Activated naive CD4-positive, alpha-beta T cell treated with anti-CD3 and anti-CD28 coated beads, Interleukin-2, amount 10 ng/mL, durations not matched to agents 7 days and 5 days (primary cell): ENCODE measurements around the gene UNC13B.

ENCODE experiments used
- CTCF ChIA-PET: fragments of 350-600 bp; sonication (Branson Sonifier 250); formaldehyde crosslinking; loops from one replicate; lab custom pipeline; 2021; ENCODE audit warnings: antibody characterized with exemption; lab: Charles Lee
- DNase-seq: peaks from one replicate; pipeline ENCODE4 v3.0.0-alpha.2; 2020
- H3K27ac Mint-ChIP-seq: one replicate; pipeline ENCODE4 v1.8.0; 2021; ENCODE audit warnings: mild to moderate bottlenecking, moderate library complexity, mixed read lengths
- H3K27me3 Mint-ChIP-seq: one replicate; pipeline ENCODE4 v1.8.0; 2021; ENCODE audit warnings: mild to moderate bottlenecking, mixed read lengths
- H3K36me3 Mint-ChIP-seq: one replicate; pipeline ENCODE4 v1.8.0; 2021; ENCODE audit warnings: mixed read lengths
- H3K4me1 Mint-ChIP-seq: one replicate; pipeline ENCODE4 v1.8.0; 2021; ENCODE audit warnings: mixed read lengths
- H3K4me3 Mint-ChIP-seq: one replicate; pipeline ENCODE4 v1.8.0; 2021; ENCODE audit warnings: mild to moderate bottlenecking, moderate library complexity, mixed read lengths
- H3K9me3 Mint-ChIP-seq: one replicate; pipeline ENCODE4 v1.8.0; 2021; ENCODE audit warnings: mixed read lengths

Gene UNC13B

DNA sequence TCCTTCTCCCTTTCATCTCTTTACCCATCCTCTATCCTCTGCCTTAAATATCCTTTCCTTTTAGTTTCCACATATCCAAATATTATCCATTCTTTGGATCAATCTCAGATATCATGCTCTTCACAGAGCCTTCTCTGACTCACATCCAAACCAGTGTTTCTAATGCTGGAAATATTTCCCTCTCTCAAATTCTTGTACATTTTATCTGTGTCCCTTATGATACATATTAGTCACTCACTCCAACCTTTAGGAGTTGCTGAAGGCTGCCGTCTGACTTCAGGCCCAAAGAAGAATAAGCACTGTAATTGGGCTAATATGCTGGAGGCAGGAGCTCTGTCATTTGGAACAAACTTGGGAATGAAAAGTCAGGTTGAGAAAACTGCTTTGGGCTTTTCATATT is 171.7 kb downstream of the UNC13B start:
- no peaks in the 10 kb centered on the region for H3K36me3 Mint-ChIP-seq
- no peaks in the 10 kb centered on the region for H3K4me1 Mint-ChIP-seq
- no peaks in the 10 kb centered on the region for H3K9me3 Mint-ChIP-seq
- CTCF ChIA-PET = no interaction called here
- H3K27ac Mint-ChIP-seq = no peak overlapping the region
- no peak for DNase-seq
- peaks cover 2% of the 10 kb centered on the region for H3K27me3 Mint-ChIP-seq
- no peak overlapping the region for H3K4me3 Mint-ChIP-seq

GRCh38 chr9:35335164-35335563 is 173.4 kb downstream of the UNC13B start:
- CTCF ChIA-PET = no interaction called here
- Mint-ChIP-seq H3K27ac (no peak overlapping the region), H3K4me1 (no peaks in the 10 kb centered on the region), H3K4me3 (no peak overlapping the region), H3K27me3 (no peaks in the 10 kb centered on the region), H3K36me3 (no peaks in the 10 kb centered on the region), H3K9me3 (no peaks in the 10 kb centered on the region)
- DNase-seq = no peak

GRCh38 chr9:35338086-35338485 is 176.3 kb downstream of the UNC13B start:
- CTCF ChIA-PET = no interaction called here
- peaks cover 5% of the 10 kb centered on the region for H3K27me3 Mint-ChIP-seq
- DNase-seq = no peak
- H3K4me3 Mint-ChIP-seq = no peak overlapping the region
- no peaks in the 10 kb centered on the region for H3K4me1 Mint-ChIP-seq
- no peaks in the 10 kb centered on the region for H3K9me3 Mint-ChIP-seq
- no peak overlapping the region for H3K27ac Mint-ChIP-seq
- H3K36me3 Mint-ChIP-seq = no peaks in the 10 kb centered on the region

DNA sequence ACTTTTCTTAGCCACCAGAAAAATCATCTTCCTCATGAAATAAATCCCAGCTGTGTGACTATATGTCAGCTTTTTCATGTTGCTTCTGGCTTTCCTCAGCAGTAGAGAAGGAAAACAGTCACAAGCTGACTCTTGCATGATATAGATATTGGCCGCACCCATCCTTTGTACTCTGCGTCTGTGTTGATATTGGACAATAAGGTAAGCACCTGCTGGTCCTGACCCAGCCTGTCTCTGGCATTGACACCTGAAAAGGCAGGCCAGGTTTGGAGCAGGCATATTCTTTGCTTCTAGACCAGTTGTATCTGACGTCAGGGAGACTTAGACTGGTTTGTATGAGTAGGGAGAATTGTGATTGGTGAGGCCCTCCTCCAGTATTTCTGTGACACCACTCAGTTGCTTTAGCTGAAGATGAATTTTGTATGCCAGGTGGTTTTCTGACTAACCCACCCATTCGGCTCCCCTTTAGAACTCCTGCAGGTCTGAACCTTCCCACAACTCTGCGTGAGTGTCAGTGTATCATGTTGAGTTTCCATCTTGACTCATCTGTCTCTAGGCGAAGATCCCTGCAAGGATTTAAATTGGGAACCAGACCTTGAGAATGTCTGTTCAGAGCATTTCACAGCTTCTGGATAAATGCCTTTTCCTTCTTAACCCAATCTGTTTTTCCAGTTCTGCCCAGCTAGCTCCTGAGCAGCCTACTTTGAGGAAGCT is 176.9 kb downstream of the UNC13B start:
- peaks cover 9% of the 10 kb centered on the region for H3K27me3 Mint-ChIP-seq
- H3K9me3 Mint-ChIP-seq = no peaks in the 10 kb centered on the region
- H3K27ac Mint-ChIP-seq = no peak overlapping the region
- no peak overlapping the region for H3K4me3 Mint-ChIP-seq
- no peaks in the 10 kb centered on the region for H3K36me3 Mint-ChIP-seq
- CTCF ChIA-PET = no interaction called here
- DNase-seq = no peak
- H3K4me1 Mint-ChIP-seq = no peaks in the 10 kb centered on the region

DNA sequence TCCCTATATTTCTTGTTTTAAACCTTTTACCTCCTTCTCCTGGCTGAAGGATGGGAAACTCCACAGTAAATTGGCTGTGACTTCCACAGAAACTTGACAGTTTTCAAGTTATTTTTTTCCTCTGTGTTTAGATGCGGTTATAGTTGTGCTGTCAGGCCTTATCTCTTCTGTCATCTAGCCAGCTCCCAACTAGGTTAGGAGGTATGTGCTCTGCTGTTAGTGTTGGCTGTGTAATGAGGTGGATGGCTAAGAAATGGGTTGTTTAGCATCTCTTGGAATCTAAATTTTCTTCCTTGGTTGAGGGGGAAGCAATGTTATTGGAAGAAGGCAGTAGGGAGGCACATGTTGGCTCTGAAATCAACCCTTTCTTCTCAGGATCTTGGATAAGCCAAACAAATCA is 178.2 kb downstream of the UNC13B start:
- Mint-ChIP-seq H3K4me1 (no peaks in the 10 kb centered on the region), H3K27me3 (peaks cover 9% of the 10 kb centered on the region), H3K27ac (no peak overlapping the region), H3K9me3 (no peaks in the 10 kb centered on the region), H3K4me3 (no peak overlapping the region), H3K36me3 (no peaks in the 10 kb centered on the region)
- CTCF ChIA-PET = interaction anchor here (0.7 kb wide), 1 partner anchor 29 kb away, joined by 3 read pairs; no protein-coding TSS in a partner anchor
- no peak for DNase-seq

DNA sequence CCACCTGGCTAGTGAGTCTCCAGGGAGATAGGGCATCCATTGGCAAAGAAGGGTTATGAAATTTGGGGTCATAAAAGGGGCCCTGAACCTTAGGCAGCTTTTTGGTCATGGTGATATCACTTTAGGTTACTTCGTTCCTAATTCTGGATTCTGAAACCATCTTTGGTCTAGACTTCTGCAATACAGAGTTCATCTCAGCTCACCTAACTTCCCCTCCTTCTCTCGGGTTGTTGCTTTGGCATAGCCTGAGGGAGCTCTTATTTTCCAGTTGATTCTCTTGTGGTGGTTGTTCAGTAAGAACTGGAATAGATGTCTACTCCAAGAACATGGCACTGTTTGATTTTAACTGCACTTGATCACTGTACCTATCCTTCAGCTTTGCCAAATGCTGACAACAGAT is 179.2 kb downstream of the UNC13B start:
- no peak for DNase-seq
- CTCF ChIA-PET = no interaction called here
- Mint-ChIP-seq H3K27me3 (peaks cover 9% of the 10 kb centered on the region), H3K27ac (no peak overlapping the region), H3K4me3 (no peak overlapping the region), H3K4me1 (no peaks in the 10 kb centered on the region), H3K9me3 (no peaks in the 10 kb centered on the region), H3K36me3 (no peaks in the 10 kb centered on the region)

DNA sequence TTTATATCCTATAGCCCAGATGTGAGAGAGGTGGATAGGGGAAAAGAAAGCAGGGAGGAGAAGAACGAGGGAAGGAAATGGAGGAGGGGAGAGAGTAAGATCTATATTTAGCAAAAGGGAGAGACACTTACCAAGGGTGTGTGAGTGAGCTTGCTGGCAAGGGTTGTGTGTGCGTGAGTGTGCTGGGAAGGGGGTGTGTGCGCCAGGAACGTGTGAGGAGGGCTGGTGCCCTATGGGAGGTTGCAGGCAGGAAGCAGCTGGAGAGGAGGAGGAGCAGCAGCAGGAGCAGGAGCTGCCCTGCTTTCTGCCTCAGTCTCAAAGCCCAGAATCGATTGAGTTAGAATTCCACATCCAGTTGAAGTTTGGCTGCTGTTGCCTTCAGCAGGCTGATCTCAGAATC is 179.8 kb downstream of the UNC13B start:
- Mint-ChIP-seq H3K4me1 (no peaks in the 10 kb centered on the region), H3K36me3 (no peaks in the 10 kb centered on the region), H3K27ac (no peak overlapping the region), H3K4me3 (no peak overlapping the region), H3K9me3 (no peaks in the 10 kb centered on the region), H3K27me3 (peaks cover 9% of the 10 kb centered on the region)
- CTCF ChIA-PET = no interaction called here
- DNase-seq = no peak

GRCh38 chr9:35342221-35342958 is 180.6 kb downstream of the UNC13B start:
- H3K9me3 Mint-ChIP-seq = no peaks in the 10 kb centered on the region
- peaks cover 9% of the 10 kb centered on the region for H3K27me3 Mint-ChIP-seq
- DNase-seq = no peak
- CTCF ChIA-PET = no interaction called here
- H3K4me3 Mint-ChIP-seq = no peak overlapping the region
- H3K27ac Mint-ChIP-seq = no peak overlapping the region
- no peaks in the 10 kb centered on the region for H3K36me3 Mint-ChIP-seq
- no peaks in the 10 kb centered on the region for H3K4me1 Mint-ChIP-seq

DNA sequence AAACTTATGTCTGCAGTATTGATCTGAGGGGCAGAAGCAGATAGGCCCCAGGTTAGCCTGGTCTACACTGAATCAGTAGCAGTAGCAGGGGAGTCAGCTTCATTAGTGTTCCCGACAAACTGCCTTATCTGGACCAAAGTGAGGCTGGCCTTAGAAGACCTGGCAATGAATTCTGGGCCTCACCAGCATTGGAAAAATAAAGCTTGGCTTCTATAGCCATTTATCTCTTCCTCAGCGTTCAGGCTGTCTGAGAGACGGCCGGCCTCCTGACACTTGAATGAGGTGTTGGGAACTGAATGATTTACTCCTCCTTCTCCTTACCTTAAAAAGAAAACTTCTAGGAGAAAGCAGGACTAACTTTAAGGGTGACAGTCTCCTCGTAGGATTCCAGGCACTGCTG is 186.3 kb downstream of the UNC13B start:
- Mint-ChIP-seq H3K9me3 (no peaks in the 10 kb centered on the region), H3K27me3 (peaks cover 4% of the 10 kb centered on the region), H3K4me1 (no peaks in the 10 kb centered on the region), H3K4me3 (no peak overlapping the region), H3K36me3 (no peaks in the 10 kb centered on the region), H3K27ac (no peak overlapping the region)
- DNase-seq = no peak
- CTCF ChIA-PET = no interaction called here

- H3K27me3 Mint-ChIP-seq = no peaks in the 10 kb centered on the region
- no peaks in the 10 kb centered on the region for H3K9me3 Mint-ChIP-seq
- no peak for DNase-seq
- H3K27ac Mint-ChIP-seq = no peak overlapping the region
- no peak overlapping the region for H3K4me3 Mint-ChIP-seq
- no peaks in the 10 kb centered on the region for H3K36me3 Mint-ChIP-seq
- no peaks in the 10 kb centered on the region for H3K4me1 Mint-ChIP-seq
- CTCF ChIA-PET = no interaction called here
Measured at GRCh38 chr9:35349287-35349990, 187.6 kb downstream of the UNC13B start.

- Mint-ChIP-seq H3K27ac (no peak overlapping the region), H3K4me1 (no peaks in the 10 kb centered on the region), H3K4me3 (no peak overlapping the region), H3K27me3 (no peaks in the 10 kb centered on the region), H3K9me3 (no peaks in the 10 kb centered on the region), H3K36me3 (no peaks in the 10 kb centered on the region)
- DNase-seq = no peak
- CTCF ChIA-PET = no interaction called here
Measured at GRCh38 chr9:35350212-35350611, 188.4 kb downstream of the UNC13B start.

DNA sequence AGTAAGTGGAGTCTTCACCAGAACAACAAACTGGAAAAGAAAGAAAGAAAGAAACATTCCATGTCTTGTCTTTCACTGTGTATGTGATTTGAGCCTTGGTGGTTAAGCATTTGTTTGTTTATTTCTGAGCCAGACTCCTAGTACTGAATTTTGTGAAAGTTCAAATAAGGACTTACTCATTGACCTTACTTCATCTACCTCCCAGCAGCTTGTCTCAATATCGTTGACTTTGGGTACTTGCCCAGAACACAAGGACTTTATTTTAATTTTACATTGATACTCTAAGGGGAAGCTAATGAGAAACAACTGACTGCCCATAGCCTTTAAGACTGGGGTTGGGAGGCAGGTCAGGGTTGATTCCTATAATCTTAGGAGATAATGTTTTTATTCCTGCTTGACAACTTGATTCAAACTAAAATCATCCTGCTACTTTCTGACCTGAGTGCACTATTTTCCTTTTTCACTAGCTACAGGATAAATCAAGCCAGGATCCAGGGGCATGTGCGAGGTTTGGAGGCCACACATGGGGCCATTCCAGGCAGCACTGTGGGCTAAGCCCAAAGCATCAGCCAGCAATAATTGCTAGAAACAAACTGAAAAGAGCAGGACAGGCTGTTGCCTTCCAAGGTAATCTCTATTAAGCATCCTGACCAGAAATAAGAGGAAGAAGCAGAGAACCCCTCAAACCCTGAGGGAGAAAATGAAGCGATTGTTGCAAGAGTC is 189.2 kb downstream of the UNC13B start:
- Mint-ChIP-seq H3K4me1 (no peaks in the 10 kb centered on the region), H3K36me3 (no peaks in the 10 kb centered on the region), H3K27me3 (no peaks in the 10 kb centered on the region), H3K27ac (no peak overlapping the region), H3K4me3 (no peak overlapping the region), H3K9me3 (no peaks in the 10 kb centered on the region)
- DNase-seq = no peak
- CTCF ChIA-PET = no interaction called here

DNA sequence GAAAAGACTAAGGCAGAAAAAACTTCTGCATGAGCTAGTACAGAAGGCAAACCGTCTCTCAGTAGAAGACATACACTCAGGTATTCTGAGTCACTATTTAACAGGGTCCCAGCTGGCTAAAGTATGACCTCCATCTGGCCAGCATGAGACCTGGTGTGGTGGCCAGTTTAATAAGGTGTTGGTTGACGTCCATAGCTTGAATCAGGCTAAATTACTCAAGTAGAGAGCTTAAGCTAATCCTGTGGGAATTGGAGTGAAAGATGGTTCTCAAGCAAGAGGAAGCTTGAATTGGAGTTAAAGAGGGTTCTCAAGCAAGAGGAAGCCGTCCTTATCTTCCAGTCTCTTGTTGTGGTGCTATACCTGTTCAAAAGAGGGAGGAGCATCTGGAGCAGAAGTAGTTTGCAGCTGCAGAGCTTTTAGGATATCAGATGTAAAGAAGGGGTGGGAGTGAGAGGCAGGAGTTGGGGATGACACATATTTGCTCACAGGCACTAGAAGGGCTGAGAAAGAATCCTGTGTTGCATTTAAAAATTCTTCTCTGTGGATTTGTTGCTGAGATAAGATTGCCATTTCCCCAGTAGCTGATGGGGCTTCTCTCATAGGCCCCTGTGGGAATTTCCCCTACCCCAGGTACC is 192.0 kb downstream of the UNC13B start:
- CTCF ChIA-PET = no interaction called here
- H3K36me3 Mint-ChIP-seq = no peaks in the 10 kb centered on the region
- no peak for DNase-seq
- no peaks in the 10 kb centered on the region for H3K4me1 Mint-ChIP-seq
- H3K27ac Mint-ChIP-seq = no peak overlapping the region
- no peaks in the 10 kb centered on the region for H3K9me3 Mint-ChIP-seq
- H3K27me3 Mint-ChIP-seq = no peaks in the 10 kb centered on the region
- no peak overlapping the region for H3K4me3 Mint-ChIP-seq

GRCh38 chr9:35355939-35356338 is 194.1 kb downstream of the UNC13B start:
- CTCF ChIA-PET = no interaction called here
- no peak overlapping the region for H3K27ac Mint-ChIP-seq

More at GRCh38 chr9:35355939-35356338, 194.1 kb downstream of the UNC13B start:
- H3K36me3 Mint-ChIP-seq = no peaks in the 10 kb centered on the region
- DNase-seq = no peak
- H3K4me3 Mint-ChIP-seq = no peak overlapping the region
- H3K9me3 Mint-ChIP-seq = no peaks in the 10 kb centered on the region
- H3K4me1 Mint-ChIP-seq = no peaks in the 10 kb centered on the region
- H3K27me3 Mint-ChIP-seq = no peaks in the 10 kb centered on the region
